Mesendoderm (in vitro differentiated cells): ENCODE data around the gene DHX8.

ENCODE experiments used
- DNase-seq: peaks from one replicate; pipeline ENCODE4 v3.0.0; 2013
- H2AK5ac ChIP-seq: 2 replicates; pipeline ENCODE4 v1.6.1; 2013; ENCODE audit warnings: low read length, inconsistent platforms
- H2BK120ac ChIP-seq: 2 replicates; pipeline ENCODE4 v1.6.1; 2013; ENCODE audit warnings: low read depth, mild to moderate bottlenecking, low read length, moderate library complexity, mixed read lengths
- H2BK15ac ChIP-seq: replicated peaks from 2 replicates; pipeline ENCODE4 v1.6.1; 2013; ENCODE audit warnings: low read depth, mild to moderate bottlenecking, moderate library complexity
- H2BK5ac ChIP-seq: 2 replicates; pipeline ENCODE4 v1.6.1; 2013; ENCODE audit warnings: low read length, inconsistent platforms
- H3K18ac ChIP-seq: 2 replicates; pipeline ENCODE4 v1.6.1; 2013; ENCODE audit warnings: mild to moderate bottlenecking, low read length, mixed read lengths
- H3K23ac ChIP-seq: one replicate; pipeline ENCODE4 v1.6.1; 2013; ENCODE audit warnings: low read length
- H3K27ac ChIP-seq: 2 replicates; pipeline ENCODE4 v1.5.1; 2013; ENCODE audit warnings: low read depth, mild to moderate bottlenecking, inconsistent platforms, low read length, moderate library complexity
- H3K27me3 ChIP-seq: 2 replicates; pipeline ENCODE4 v1.6.1; 2013; ENCODE audit warnings: low read length, control low read depth, mild to moderate bottlenecking, inconsistent platforms; ENCODE audit not compliant: insufficient read depth, poor library complexity
- H3K36me3 ChIP-seq: 2 replicates; pipeline ENCODE4 v1.6.1; 2013; ENCODE audit warnings: low read length, inconsistent platforms; ENCODE audit not compliant: control insufficient read depth, insufficient read depth
- H3K4ac ChIP-seq: one replicate; pipeline ENCODE4 v1.6.1; 2013; ENCODE audit warnings: low read depth, mild to moderate bottlenecking, low read length, moderate library complexity
- H3K4me1 ChIP-seq: 2 replicates; pipeline ENCODE4 v1.6.1; 2013; ENCODE audit warnings: low read depth, low read length, inconsistent platforms; ENCODE audit not compliant: control insufficient read depth
- H3K4me2 ChIP-seq: 2 replicates; pipeline ENCODE4 v1.6.1; 2013; ENCODE audit warnings: low read length
- H3K4me3 ChIP-seq: 2 replicates; pipeline ENCODE4 v1.5.1; 2013; ENCODE audit warnings: mild to moderate bottlenecking, low read length
- H3K56ac ChIP-seq: one replicate; pipeline ENCODE4 v1.6.1; 2013; ENCODE audit warnings: low read length
- H3K79me1 ChIP-seq: 2 replicates; pipeline ENCODE4 v1.6.1; 2013; ENCODE audit warnings: low read length, inconsistent platforms
- H3K79me2 ChIP-seq: 2 replicates; pipeline ENCODE4 v1.6.1; 2013; ENCODE audit warnings: mild to moderate bottlenecking, low read length; ENCODE audit not compliant: control insufficient read depth, insufficient read depth
- H3K9ac ChIP-seq: 2 replicates; pipeline ENCODE4 v1.6.1; 2013; ENCODE audit warnings: low read length, inconsistent platforms
- H4K5ac ChIP-seq: one replicate; pipeline ENCODE4 v1.6.1; 2013; ENCODE audit warnings: low read length
- H4K8ac ChIP-seq: one replicate; pipeline ENCODE4 v1.6.1; 2013; ENCODE audit warnings: low read depth, mild to moderate bottlenecking, control low read depth, low read length, moderate library complexity
- WGBS: extraction: QIAGEN DNeasy Blood & Tissue Kit; methylation state at CpG from one replicate; pipeline ENCODE4 v1.1.7; 2013; ENCODE audit warnings: low lambda C conversion rate, missing lambda C conversion rate; ENCODE audit not compliant: insufficient coverage; ENCODE audit errors: extremely low coverage; 5-methylcytosine and 5-hydroxymethylcytosine counted together

The DHX8 gene

DNA sequence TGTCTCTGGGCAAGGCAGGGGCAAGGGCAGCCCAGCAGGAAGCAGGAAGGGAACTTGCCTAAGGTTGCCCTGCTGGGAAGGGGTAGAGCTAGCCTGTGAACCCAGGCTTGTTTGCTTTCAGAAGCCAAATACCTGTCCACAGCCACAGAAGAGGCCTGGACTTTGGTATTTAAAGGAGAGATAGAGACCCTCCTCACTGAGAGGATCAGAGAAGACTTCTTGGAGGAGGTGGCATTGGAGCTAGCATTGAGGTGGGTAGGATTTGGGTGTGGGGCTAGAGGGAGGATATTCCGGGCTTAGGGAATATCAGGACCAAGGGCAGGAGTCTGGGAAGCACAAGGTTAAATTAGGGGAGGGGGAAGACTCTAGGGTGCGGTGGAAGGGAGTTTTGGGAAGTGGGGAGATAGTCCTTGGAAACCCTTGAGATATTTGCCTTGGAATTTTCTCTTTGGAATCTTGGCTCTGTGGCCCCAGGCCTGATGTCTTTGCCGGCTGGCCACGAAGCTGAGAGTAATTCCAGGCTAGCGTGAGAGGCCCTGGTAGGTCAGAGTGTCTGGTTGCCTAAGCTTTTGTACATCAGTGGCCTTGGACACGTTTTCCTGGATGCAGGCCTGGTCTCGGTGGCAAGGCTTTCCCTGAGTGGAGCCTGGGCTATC lies 75.5 kb downstream of the DHX8 start:
- no peak overlapping the region for H2BK120ac ChIP-seq
- no peak overlapping the region for H3K4me3 ChIP-seq
- no peak overlapping the region for H2AK5ac ChIP-seq
- H3K36me3 ChIP-seq = no peaks in the 10 kb centered on the region
- no peak overlapping the region for H3K18ac ChIP-seq
- peak overlapping the region; percentile 45 for H3K56ac ChIP-seq
- H3K27ac ChIP-seq = no peak overlapping the region
- H3K79me2 ChIP-seq = no peaks in the 10 kb centered on the region
- no CpG with 5 or more reads among the region's 7 CpGs for WGBS
- no peak overlapping the region for H4K8ac ChIP-seq
- no peak overlapping the region for H2BK15ac ChIP-seq
- H3K4me2 ChIP-seq = no peak overlapping the region
- H3K27me3 ChIP-seq = no peaks in the 10 kb centered on the region
- no peak for DNase-seq
- peaks cover 28% of the 10 kb centered on the region for H3K4me1 ChIP-seq
- no peak overlapping the region for H4K5ac ChIP-seq
- no peaks in the 10 kb centered on the region for H3K79me1 ChIP-seq
- H2BK5ac ChIP-seq = no peak overlapping the region
- peak overlapping the region; percentile 29 for H3K23ac ChIP-seq
- H3K4ac ChIP-seq = no peak overlapping the region
- no peak overlapping the region for H3K9ac ChIP-seq

DNA sequence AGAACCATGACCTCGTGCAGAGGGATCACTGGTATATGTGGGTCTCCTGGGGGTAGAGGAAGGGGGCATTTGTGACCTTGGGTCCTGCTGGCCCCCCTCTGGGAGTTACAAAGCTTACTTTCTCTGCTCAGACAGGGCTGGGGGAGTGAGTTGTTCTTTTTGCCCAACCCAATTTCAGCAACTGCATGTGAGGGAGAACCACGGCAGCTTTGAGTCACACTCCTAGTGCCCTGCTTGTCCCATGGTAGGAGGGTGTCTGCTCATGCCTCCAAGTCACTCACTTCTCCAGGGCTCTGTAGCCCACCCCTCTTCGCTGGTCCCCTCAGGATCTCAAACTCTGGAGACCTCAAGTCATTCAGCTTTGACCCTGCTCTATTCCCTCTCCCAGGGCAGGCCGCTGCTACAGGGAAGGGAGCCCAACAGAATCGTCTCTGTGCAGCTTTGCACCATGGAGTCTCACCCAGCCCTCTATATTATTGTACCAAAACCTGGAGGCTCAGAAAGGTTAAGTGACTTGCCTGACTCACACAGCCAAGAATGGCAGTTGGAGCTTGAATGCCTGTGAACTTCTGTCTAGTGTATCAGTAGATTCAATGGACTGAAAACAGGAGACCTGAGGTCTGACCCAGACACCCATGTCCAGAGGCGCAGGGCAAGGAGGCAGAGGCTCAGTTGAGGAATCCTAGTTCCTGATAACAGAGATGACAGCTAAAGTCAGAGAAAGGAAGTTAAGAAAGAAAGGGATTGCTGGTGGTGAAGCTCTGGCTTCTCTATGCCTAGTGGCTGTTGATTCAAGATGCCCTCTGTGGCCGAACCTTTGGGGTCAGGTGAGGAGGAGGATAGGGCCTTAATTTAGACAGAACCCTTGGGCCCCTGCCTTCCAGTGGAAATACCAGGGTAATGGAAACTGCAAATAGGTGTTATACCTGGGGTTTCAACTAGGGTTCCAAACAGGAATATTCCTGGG lies 77.0 kb downstream of the DHX8 start:
- WGBS = no CpG with 5 or more reads among the region's 7 CpGs
- Histone ChIP-seq H3K36me3 (no peaks in the 10 kb centered on the region), H2BK120ac (no peak overlapping the region), H3K56ac (no peak overlapping the region), H3K9ac (no peak overlapping the region), H3K79me1 (no peaks in the 10 kb centered on the region), H3K4me2 (no peak overlapping the region), H3K23ac (no peak overlapping the region), H4K8ac (no peak overlapping the region), H3K27ac (no peak overlapping the region), H3K18ac (no peak overlapping the region), H2AK5ac (no peak overlapping the region), H3K4ac (no peak overlapping the region), H2BK15ac (no peak overlapping the region), H4K5ac (no peak overlapping the region), H3K79me2 (no peaks in the 10 kb centered on the region), H3K27me3 (no peaks in the 10 kb centered on the region), H3K4me1 (peaks cover 25% of the 10 kb centered on the region), H3K4me3 (no peak overlapping the region), H2BK5ac (no peak overlapping the region)
- no peak for DNase-seq

DNA sequence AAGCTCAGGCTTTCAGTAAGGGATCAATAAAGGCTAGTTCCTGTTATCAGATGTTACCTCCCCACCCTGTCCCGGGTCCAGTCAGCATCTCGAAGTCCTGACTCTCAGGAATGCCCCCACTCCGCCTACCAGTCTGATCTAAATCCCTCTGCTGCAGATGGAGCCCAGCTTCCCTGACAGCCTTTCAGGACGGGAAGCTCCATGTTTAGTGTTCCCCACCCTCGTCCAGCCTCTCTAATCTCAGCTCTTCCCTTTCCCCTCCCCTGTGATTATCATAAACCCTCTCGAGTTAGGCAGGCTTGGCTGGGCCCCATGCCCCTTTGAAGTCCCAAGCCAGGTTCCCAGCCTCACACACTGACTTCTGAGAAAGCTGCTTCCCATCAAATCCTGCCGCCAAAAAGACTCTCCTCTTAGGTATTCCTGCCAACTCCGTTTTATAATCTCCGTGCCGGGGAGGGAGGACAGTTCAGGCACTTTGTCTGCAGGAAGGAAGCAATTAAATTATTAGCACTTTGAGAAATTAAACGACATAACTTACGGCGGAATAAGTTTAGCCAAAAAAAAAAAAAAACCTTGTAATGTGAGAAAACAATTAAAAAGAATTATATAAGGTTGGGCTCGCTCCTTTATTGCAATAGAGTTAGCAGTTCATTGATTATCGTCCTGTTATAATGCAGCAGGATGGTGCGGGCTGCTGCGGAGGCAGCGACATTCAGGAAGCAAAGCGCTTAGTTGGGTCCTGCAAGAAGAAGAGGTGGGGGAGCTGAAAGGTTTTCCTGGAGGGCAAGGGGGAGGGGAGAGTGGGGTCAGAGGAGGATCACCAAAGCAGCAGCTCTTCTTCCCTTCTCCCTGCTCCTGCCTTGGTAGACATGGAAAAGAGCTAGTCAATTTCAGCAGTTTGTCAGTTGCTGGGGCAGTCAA lies 79.2 kb downstream of the DHX8 start:
- H3K4me1 ChIP-seq = peaks cover 23% of the 10 kb centered on the region
- no peaks in the 10 kb centered on the region for H3K36me3 ChIP-seq
- no peak overlapping the region for H4K5ac ChIP-seq
- H3K18ac ChIP-seq = no peak overlapping the region
- no peak overlapping the region for H3K4ac ChIP-seq
- H2BK5ac ChIP-seq = no peak overlapping the region
- H2BK15ac ChIP-seq = no peak overlapping the region
- H2BK120ac ChIP-seq = no peak overlapping the region
- H4K8ac ChIP-seq = no peak overlapping the region
- H3K27me3 ChIP-seq = no peaks in the 10 kb centered on the region
- peak overlapping the region; percentile 51 for H3K56ac ChIP-seq
- H3K4me2 ChIP-seq = peak overlapping the region; percentile 25
- WGBS = no CpG with 5 or more reads among the region's 19 CpGs
- H3K79me1 ChIP-seq = no peaks in the 10 kb centered on the region
- no peak overlapping the region for H2AK5ac ChIP-seq
- H3K23ac ChIP-seq = no peak overlapping the region
- no peak overlapping the region for H3K9ac ChIP-seq
- peak; percentile 83 for DNase-seq
- no peak overlapping the region for H3K4me3 ChIP-seq
- H3K27ac ChIP-seq = no peak overlapping the region
- H3K79me2 ChIP-seq = no peaks in the 10 kb centered on the region

DNA sequence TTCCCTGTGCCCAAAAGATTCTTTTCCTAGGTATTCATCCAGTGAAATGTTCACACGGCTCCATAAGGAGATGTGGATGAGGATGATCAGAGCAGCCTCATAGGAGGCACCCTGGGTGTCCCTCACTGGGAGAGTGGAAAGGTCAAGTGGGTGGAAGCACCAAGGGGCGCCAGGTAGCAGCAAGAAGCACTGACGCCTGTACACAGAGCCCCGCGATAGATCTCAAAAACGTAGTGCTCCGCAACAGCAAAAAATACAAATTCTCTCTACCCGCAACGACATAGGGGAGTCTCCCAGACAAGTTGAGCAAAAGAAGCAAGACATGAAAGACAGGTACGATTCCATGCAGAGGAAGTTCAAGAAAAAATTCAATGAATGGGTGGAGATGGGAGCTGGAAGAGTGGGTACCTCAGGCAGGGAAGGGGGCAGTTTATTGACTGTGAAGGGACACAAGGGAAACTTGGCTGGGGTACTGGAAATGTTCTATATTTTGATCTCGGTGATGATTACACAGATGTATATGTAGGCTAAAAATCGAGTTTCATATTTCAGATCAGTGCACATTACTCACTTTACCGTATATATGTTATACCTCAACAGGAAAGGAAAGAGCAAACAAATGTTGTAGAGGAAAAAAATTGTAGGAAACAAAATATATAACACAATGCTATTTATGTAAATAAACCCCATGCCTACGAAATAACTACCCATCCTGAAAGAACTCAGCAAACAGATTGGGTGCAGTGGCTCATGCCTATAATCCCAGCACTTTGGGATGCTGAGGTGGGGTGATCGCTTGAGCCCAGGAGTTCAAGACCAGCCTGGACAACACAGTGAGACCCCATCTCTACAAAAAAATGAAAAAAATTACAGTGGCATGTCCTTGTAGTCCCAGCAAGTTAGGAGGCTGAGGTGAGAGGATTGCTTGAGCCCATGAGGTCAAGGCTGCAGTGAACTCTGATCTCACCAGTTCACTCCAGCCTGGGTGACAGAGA lies 80.1 kb downstream of the DHX8 start:
- Histone ChIP-seq H3K4me1 (peaks cover 23% of the 10 kb centered on the region), H3K36me3 (no peaks in the 10 kb centered on the region), H3K56ac (no peak overlapping the region), H3K79me2 (no peaks in the 10 kb centered on the region), H3K23ac (no peak overlapping the region), H3K4me2 (no peak overlapping the region), H3K9ac (no peak overlapping the region), H3K4ac (no peak overlapping the region), H3K18ac (no peak overlapping the region), H2BK5ac (no peak overlapping the region), H2BK15ac (no peak overlapping the region), H4K5ac (no peak overlapping the region), H3K27ac (no peak overlapping the region), H2AK5ac (no peak overlapping the region), H2BK120ac (no peak overlapping the region), H3K4me3 (no peak overlapping the region), H3K27me3 (no peaks in the 10 kb centered on the region), H4K8ac (no peak overlapping the region), H3K79me1 (no peaks in the 10 kb centered on the region)
- DNase-seq = no peak
- no CpG with 5 or more reads among the region's 15 CpGs for WGBS
